GM21576 (cell line): ENCODE results near the gene ZNF541.
A peak's percentile ranks its signal among the peaks of the same experiment; 100 is the strongest.

Experiments used
- ATAC-seq: cut with Tn5 transposase; IDR thresholded peaks from one replicate; pipeline ENCODE4 v1.9.1; 2021; ENCODE audit warnings: mild to moderate bottlenecking, moderate library complexity; ENCODE audit not compliant: unreplicated experiment

ZNF541 gene, protein sequence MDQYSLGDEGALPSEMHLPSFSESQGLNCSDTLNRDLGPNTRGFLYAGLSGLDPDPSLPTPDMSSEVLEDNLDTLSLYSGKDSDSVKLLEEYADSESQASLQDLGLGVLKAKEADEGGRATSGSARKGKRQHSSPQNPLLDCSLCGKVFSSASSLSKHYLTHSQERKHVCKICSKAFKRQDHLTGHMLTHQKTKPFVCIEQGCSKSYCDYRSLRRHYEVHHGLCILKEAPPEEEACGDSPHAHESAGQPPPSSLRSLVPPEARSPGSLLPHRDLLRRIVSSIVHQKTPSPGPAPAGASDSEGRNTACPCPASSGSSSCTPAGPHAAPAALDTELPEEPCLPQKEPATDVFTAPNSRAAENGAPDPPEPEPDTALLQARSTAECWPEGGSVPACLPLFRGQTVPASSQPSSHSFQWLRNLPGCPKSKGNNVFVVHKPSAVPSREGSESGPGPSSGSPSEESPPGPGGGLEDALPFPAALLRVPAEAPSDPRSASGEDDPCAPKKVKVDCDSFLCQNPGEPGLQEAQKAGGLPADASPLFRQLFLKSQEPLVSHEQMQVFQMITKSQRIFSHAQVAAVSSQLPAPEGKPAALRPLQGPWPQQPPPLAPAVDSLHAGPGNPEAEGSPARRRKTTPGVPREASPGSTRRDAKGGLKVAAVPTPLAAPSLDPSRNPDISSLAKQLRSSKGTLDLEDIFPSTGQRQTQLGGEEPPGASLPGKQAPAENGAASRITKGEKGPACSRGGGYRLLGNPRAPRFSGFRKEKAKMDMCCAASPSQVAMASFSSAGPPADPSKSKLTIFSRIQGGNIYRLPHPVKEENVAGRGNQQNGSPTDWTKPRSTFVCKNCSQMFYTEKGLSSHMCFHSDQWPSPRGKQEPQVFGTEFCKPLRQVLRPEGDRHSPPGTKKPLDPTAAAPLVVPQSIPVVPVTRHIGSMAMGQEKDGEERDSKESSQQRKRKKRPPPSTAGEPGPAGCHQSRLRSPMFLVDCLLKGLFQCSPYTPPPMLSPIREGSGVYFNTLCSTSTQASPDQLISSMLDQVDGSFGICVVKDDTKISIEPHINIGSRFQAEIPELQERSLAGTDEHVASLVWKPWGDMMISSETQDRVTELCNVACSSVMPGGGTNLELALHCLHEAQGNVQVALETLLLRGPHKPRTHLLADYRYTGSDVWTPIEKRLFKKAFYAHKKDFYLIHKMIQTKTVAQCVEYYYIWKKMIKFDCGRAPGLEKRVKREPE (N-terminal part only)

DNA sequence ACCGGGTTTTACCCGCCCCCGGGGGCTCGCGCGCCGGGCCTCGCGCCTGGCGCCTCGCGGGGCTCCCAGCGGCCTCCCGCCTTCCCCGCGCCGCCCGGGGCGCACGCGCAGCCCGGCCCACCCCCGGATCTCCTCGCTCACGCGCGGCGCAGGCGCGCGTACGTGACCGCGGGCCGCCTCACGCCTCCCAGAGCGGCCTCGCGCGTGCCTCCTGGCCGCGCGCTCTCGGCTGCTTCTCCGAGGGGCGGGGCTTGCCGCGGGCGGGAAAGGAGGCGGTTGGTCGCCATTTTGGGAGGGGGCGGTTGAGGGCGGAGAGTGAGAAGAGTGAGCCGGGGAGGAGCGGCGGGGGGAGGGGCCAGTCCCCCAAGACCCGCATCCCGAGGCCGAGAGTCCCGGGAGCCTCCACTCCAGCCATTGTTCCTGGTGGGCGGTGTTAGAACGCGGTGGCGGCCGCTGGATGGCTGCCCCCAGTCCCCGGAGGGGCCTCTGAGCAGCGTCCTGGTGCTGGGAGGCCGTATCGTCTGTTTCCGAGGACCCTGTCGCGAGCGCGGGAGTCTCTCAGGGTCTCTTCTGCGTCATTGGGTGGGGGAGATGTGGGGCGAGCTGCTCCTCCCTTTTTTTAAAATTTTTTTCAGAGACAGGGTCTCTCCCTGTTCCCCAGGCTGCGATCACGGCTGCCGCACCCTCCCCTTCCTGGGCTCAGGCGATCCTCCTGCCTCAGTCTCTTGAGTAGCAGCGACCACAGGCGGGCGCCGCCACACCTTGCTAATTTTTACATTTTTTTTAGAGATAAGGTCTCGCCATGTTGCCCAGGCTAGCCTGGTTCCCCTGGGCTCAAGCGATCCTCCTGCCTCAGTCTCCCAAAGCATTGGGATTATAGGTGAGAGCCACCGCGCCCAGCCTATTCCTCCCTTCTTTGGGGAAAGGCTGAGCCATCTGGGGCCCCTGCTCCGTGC is at the start of gene ZNF541:
ZNF541 (minus strand) TSS at position 78 of the 956 bp plus-strand sequence. CDS start 17,292 bp downstream, outside the sequence.
- no peak for ATAC-seq

DNA sequence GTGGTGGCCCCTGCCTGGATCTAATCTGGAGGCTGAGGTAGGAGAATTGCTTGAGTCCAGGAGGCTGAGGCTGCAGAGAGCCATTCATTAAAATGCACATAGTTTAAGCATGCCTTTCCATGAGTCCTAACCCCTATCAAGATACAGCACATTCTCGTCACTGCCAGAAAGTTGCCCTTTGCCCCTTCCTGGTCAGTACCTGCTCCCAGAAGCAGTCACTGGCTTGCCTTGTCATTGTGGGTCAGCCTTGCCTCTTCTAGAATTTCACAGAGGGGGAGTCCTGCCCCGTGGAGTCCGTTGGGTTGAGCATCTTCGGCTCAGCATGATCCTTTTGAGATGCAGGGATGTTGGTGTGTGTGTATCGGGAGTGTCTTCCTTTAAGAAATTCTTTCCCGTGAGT is 46.8 kb upstream of the ZNF541 start:
- no peak for ATAC-seq

- ATAC-seq, result no peak
Measured at GRCh38 chr19:47618771-47619170, 45.8 kb upstream of the ZNF541 start.

DNA sequence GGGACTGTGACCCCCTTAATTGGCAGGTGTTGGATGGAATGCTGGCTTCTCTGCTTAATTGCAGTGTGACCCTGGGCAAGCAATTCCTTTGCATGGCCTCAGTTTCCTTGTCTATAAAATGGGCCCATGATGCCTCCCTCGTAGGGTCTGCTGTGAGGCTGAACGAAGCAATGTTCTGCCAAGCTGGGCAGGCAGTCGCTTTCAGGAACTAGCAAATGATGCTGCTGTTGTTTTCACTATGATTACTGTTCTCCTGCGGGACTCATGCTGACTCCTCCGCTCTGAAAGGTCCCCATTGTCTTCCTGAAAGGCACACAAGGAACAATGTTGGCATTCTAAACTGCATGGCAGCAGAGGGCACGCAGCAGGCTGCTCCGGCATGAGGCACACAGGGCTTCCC is 42.8 kb upstream of the ZNF541 start:
- no peak for ATAC-seq

- no peak for ATAC-seq
Measured at GRCh38 chr19:47615230-47615629, 42.3 kb upstream of the ZNF541 start.

DNA sequence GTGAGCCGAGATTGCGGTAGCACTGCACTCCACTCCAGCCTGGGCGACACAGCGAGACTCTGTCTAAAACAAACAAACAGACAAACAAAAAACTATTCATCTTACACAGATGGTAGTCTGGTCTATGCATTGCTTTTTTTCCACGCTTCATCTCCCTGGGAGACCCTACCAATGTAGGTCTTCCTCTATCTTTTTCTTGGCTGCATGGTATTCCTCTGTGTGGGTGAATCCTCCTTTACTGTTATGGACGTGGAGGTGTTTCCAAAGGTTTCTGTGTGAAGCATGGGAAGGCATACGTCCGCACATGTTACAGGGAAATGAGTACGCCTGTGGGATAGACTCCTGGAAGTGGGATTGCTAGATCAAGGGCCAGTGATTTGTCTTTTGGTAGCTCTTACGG is 41.6 kb upstream of the ZNF541 start:
- no peak for ATAC-seq

DNA sequence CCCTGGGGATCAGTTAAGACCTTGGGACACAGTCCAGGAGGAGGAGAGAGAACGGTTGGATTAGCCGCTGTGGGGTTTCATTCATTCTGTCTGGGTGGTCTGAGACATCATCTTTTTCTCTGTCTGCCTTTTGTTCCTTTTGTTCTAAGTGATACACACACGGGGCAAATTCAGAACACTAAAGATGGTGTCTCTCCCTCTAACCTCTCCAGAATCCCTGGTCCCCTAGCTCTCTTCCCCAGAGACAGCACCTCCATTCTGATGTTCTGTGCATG is 41.0 kb upstream of the ZNF541 start:
- no peak for ATAC-seq

DNA sequence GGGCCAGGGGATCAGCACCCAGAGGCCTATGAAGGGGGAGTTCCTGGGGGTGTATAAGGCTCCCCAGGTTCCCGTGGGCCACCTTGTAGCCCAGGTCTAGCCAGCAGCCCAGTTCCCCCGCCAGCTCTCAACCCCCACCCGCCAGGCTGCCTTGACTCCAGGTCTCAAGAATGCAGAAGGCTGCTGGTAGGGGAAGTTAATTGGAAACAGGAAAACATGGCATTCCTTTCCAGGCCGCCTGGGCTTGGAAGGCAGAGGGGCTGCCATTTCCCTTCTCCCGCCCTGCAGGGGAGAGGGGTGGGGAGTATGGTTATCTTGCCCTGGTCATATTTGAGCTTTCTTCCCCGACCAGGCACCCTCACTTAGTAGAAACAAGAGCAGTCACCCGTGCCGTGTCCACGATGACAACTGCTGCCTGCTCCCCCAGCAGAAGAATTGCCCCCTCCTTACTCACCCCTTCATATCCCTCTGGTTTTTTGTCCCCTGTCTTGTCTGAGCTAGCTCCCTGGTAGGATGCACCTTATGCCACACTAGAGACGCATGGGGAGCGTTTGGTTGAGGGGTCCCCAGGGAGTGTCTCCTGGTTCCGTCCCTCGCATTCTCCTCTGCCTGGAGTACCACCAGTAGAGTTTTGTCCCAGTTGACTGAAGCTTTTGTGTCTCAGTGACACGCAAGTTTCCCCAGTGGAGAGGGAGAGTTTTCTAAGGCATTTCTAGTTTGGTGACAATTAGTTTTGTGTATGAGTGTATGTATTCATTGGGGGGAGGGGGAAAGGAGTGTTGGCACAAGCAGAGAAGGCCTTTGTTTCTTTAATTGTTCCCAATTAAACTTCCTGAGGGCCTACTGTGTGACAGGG is 40.4 kb upstream of the ZNF541 start:
- ATAC-seq, result no peak

GRCh38 chr19:47610902-47611301 is 38.0 kb upstream of the ZNF541 start:
- no peak for ATAC-seq

DNA sequence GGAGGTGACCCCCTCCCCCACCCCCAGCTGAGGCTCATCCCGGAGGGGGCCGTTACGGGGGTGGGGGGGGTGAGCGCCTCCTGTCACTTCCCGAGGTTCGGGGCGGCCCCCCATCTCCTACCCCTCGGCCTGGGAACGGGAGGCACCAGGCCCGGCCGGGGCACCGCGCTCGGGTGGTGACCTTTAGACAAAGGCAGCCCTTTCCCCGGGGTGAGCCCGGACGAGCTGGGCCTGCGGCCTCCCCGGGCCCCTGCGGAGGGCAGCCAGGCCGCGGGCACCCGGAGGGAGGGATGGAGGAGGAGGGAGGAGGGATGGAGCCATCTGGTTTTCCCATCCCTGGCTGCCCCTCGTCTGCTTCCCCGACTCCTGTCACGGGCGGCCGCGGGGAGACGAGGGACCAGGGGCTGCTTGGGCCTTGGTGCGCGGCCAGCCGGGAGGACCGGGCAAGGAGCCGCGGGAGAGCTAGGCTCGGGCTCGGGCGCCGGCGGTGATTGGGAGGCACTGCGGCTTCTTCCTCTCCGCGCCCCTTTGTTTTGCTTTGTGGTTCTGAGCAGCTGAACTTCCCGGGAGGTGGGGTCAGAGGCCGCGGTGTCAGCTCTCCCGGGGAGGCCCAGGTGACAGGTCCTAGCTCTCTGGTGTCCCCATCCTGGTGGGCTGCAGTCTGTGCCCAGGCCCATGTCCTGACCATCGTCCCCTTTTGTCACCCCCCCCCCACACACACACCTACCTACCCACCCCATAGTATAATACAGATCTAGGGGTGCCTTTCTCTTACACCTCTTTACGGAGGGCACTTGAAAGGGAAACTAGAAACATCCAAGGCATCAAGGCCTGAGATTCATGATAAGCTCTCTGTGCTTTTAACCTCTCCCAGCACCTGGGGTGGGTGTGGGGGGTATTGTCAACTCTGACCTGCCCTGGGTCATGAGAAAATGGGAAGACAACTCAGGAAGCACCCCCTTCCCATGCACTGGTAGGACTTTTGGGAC is 37.3 kb upstream of the ZNF541 start:
- no peak for ATAC-seq

GRCh38 chr19:47608969-47609905 is 36.3 kb upstream of the ZNF541 start, which contains the start of gene BICRA:
Gene BICRA, plus strand, starts transcription at chr19:47609134. Its CDS starts 64,441 bp downstream, at chr19:47673575.
- peak; percentile 29 for ATAC-seq

GRCh38 chr19:47608074-47608918 is 35.3 kb upstream of the ZNF541 start:
- ATAC-seq, result peak; percentile 71

GRCh38 chr19:47607564-47608073 is 34.7 kb upstream of the ZNF541 start:
- ATAC-seq, result no peak

DNA sequence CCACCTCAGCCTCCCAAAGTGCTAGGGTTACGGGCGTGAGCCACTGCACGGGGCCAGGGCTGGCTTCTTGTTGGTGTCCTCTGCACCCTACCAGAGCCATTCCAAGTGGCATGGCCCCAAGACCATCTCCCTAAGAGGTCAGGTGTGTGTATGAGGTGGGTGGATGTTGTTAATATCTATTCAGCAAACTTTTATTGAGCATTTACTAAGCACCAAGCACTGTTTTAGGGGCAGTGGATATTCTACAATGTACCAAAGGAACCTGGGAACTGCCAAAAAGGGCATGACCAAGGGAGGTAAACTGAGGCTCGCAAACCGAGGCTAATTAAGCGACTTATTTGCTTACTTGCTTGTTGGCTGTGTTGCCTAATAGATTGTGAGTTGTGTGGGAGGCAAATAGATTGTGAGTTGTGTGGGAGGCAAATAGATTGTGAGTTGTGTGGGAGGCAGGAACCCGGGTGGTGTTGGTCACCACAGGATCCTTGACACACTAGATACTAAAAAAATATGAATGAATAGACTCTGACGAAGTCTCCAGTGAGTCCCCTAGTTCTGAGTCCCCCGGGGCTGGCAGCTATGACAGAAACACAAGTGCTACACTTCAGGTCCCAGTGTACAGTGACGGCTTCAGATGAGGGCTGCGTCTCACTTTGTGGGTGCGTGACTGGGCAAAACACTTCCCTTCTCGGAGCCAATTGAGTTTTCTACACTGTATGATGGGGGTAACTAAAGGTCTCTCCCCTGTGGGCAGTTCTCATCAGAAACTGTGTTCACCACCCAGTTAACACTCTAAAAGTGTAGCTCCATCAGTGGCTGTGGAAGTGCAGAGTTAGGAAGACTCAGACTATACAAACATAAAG is 31.0 kb upstream of the ZNF541 start:
- no peak for ATAC-seq
